GM12875 (cell line): ENCODE measurements around the gene RUNDC3A.

Experiments used
- H3K4me3 ChIP-seq: one replicate; pipeline ENCODE4 v1.5.1; 2011; ENCODE audit warnings: low read depth, low read length, control low read depth
- TF ChIP-seq, protein P1 (sequence below): IDR thresholded peaks from 2 replicates; pipeline ENCODE4 v1.5.1; 2011; ENCODE audit warnings: low read depth, mild to moderate bottlenecking, control low read depth, inconsistent platforms, low read length, moderate library complexity, borderline replicate concordance; ENCODE audit not compliant: insufficient read depth

RUNDC3A gene

DNA sequence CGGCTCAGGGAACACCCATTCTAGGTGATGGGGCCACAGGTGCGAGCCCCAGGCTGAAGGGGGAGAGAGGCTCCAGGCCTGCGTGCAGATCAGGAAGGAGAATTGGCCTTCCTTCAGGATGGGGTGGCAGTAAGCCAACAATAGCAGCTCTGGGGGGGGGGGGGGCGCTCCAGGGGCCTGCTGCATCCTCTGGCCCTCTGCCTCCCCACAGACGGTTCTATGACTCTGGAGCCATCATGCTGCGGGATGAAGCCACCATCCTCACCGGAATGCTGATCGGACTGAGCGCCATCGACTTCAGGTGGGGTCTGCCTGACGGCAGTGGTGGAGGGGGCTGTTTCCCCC is 6.1 kb downstream of the RUNDC3A start:
- no peak overlapping the region for H3K4me3 ChIP-seq
- TF ChIP-seq, protein P1, sequence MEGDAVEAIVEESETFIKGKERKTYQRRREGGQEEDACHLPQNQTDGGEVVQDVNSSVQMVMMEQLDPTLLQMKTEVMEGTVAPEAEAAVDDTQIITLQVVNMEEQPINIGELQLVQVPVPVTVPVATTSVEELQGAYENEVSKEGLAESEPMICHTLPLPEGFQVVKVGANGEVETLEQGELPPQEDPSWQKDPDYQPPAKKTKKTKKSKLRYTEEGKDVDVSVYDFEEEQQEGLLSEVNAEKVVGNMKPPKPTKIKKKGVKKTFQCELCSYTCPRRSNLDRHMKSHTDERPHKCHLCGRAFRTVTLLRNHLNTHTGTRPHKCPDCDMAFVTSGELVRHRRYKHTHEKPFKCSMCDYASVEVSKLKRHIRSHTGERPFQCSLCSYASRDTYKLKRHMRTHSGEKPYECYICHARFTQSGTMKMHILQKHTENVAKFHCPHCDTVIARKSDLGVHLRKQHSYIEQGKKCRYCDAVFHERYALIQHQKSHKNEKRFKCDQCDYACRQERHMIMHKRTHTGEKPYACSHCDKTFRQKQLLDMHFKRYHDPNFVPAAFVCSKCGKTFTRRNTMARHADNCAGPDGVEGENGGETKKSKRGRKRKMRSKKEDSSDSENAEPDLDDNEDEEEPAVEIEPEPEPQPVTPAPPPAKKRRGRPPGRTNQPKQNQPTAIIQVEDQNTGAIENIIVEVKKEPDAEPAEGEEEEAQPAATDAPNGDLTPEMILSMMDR: no peak

DNA sequence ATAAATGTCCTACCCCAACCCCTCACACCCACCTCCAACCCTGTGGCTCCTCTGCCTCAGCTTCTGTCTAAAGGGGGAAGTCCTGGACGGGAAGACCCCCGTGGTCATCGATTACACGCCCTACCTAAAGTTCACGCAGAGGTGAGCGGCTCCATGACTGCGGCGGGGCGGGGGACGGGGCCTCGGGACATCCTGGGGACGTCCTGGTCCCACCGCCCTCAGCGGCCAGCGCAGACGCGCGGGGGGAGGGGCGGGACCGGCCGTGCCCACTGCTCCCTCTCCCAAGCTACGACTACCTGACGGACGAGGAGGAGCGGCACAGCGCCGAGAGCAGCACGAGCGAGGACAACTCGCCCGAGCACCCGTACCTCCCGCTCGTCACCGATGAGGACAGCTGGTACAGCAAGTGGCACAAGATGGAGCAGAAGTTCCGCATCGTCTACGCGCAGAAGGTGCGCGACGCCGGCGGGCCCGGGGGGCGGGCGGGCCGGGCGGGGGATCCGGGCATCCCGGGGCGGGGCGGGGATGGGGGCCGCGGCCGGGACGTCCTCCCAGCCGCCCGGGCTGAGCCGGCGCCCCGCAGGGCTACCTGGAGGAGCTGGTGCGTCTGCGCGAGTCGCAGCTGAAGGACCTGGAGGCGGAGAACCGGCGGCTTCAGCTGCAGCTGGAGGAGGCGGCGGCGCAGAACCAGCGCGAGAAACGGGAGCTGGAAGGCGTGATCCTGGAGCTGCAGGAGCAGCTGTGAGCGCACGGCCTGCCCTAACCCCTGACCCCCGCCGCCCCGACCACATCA is 6.7 kb downstream of the RUNDC3A start:
- TF ChIP-seq, protein P1: no peak

DNA sequence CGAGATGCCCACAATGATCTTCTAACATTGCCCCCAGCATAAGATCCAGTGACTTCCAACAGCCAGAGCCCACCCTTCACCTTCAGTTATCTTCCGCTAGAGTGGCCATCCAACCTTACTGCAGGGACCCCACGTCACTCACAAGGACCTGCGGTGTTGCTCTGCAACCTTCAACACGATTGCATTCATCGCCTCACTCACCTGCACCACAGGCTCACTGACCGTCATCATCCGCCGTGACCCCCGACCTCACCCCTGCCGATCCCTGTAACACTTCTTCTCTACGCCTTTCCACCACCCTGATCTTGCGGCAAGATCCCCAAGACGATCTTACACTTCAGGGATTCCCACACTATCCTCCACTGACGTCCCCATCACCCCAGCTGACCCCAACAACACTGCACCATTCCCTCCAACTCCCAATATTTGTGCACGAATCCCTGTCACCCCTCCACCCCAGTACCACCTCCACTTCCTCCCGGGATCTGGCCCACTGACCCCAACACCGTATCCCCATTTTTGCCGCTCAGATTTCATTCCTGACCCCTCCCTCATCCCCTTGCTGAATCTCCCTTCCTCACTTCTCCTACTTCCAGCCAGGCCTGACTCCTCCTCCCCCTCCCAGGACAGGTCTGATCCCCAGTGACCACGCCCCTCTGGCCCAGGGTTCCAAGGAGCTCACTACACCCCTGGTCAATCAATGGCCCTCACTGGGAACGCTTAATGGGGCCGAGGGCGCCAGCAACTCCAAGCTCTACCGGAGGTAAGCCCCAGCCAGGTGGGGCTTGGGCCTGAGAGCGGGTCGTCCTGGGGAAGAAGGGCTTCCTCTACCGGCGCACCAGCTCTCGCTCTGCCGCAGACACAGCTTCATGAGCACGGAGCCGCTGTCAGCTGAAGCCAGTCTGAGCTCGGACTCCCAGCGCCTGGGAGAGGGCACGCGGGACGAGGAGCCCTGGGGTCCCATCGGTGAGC is 7.6 kb downstream of the RUNDC3A start:
- no peak overlapping the region for H3K4me3 ChIP-seq
- TF ChIP-seq, protein P1: no peak

More for the DNA sequence above, 6.7 kb downstream of the RUNDC3A start:
- H3K4me3 ChIP-seq: peak overlapping the region; percentile 46

DNA sequence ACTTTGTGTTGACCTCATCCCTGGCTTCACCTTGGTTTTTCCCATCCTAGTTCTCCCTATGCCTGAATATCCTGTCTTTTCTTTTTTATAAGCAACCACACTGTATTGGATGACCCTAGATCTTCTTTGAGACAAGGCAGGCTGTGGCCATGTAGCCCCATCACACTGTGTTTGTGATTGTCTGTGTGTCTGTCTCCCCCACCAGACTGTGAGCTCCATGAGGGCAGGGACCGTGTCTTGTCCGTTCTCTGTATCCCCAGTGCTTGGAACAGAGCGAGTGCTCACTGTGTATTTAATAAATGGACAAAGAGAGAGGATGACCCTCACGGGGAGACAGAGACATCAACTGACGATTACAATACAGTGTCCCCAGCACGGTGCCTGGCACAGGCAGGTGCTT is 9.1 kb downstream of the RUNDC3A start:
- no peak overlapping the region for H3K4me3 ChIP-seq
- TF ChIP-seq, protein P1: no peak

DNA sequence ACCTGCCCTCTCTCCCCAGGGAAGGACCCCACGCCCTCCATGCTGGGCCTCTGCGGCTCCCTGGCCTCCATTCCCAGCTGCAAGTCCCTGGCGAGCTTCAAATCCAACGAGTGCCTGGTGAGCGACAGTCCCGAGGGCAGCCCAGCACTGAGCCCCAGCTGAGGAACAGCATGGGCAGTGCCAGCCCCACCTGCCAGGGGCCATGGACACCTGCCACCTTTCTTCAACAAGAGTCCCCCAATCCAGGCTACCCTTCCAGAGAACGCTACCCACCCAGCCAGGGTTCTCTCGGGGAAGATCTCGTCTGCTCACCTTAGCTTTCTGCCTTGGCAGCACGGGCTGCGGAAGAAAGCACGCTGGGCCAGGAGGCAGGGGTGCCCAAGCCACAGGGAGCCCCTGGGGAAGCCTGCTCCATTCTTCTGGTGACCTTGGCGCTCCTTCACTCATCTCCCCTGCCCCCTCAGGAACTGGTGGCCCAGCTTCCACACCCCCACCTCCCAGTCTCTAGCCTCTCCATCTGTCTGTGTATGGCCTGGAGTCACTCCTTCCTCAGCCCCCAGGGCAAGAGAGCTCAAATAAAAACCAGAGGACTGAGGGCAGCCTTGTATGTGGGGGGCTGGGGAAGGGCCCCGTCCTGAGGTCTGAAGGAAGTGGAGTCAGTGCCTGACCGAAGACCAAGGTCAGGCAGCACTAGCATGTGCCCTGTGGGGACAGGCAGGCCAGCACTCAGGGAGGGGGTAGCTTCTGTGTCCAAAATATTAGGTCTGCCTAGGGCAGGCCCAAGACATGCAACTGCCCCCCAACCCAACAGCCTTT is 9.9 kb downstream of the RUNDC3A start:
- H3K4me3 ChIP-seq: no peak overlapping the region

DNA sequence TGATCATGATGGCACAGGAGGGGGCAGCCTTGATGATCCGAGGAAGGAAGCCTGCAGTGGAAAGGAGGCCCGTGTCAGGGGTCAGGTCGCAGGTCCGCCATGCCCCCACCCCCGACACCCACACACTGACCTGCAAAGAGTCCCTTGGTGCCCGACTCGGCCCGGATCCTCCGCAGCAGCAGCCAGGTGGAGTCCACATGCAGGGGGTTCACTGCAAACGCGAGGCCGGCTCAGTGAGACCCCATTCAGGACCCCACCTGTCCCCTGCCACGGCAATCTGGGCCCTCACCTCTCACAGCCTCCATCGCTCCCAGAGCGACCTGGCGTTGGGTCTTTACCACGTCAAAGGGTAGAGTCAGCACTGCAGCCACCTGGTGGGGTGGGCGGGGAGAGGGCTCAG is 11.7 kb downstream of the RUNDC3A start:
- no peak overlapping the region for H3K4me3 ChIP-seq
- TF ChIP-seq, protein P1: no peak

More for the DNA sequence above, 9.9 kb downstream of the RUNDC3A start:
- TF ChIP-seq, protein P1: no peak
